Thyroid gland (tissue), 4 donors: ENCODE data around the gene CDC34.

Experiments
- POLR2A ChIP-seq, 2 donors: fragments of 450-650 bp; IDR thresholded peaks; one replicate each; pipeline ENCODE4 v1.6.1; 2017; ENCODE audit warnings: antibody characterized with exemption in 2 of 2, mild to moderate bottlenecking in 2 of 2, moderate library complexity in 1 of 2
- TF ChIP-seq, protein P1 (sequence below), 6 experiments: fragments of 200-600 bp in 3 of 6; fragments of 450-650 bp in 3 of 6; sonication (generic) in 3 of 6; IDR thresholded peaks; one replicate each; pipeline ENCODE4 v1.5.1; 2016 to 2019; ENCODE audit warnings: antibody characterized with exemption in 6 of 6, mild to moderate bottlenecking in 2 of 6, inconsistent platforms in 1 of 6, moderate library complexity in 1 of 6

DNA sequence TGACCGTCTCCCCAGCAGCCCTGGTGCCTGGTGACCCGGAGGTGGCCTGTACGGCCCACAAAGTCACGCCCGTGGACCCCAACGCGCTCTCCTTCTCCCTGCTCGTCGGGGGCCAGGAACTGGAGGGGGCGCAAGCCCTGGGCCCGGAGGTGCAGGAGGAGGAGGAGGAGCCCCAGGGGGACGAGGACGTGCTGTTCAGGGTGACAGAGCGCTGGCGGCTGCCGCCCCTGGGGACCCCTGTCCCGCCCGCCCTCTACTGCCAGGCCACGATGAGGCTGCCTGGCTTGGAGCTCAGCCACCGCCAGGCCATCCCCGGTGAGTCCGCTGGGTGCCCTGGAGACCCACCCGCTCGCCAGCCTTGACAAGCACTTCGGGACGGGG, 33.1 kb upstream of the CDC34 start:
- TF ChIP-seq, protein P1, sequence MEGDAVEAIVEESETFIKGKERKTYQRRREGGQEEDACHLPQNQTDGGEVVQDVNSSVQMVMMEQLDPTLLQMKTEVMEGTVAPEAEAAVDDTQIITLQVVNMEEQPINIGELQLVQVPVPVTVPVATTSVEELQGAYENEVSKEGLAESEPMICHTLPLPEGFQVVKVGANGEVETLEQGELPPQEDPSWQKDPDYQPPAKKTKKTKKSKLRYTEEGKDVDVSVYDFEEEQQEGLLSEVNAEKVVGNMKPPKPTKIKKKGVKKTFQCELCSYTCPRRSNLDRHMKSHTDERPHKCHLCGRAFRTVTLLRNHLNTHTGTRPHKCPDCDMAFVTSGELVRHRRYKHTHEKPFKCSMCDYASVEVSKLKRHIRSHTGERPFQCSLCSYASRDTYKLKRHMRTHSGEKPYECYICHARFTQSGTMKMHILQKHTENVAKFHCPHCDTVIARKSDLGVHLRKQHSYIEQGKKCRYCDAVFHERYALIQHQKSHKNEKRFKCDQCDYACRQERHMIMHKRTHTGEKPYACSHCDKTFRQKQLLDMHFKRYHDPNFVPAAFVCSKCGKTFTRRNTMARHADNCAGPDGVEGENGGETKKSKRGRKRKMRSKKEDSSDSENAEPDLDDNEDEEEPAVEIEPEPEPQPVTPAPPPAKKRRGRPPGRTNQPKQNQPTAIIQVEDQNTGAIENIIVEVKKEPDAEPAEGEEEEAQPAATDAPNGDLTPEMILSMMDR (IDR thresholded peaks at IDR 0.05): no peak
- TF ChIP-seq POLR2A (IDR thresholded peaks at IDR 0.05): no peak
